K562 treated with DMSO at 1 percent for 4 hours (cell line): ENCODE data around the gene PHYHIPL. TPM values are rescaled to one million over a fixed set of nuclear protein-coding genes. Genes with fewer than 3 reads are reported as not detected.

Experiments
- total RNA-seq: library from RNA; unstranded; fragments of 300-600 nt; gene quantifications from 2 replicates; pipeline ENCODE4 v1.2.3, GENCODE V29; 2022; ENCODE audit not compliant: insufficient read depth

The PHYHIPL gene
- not detected in 2 replicates for total RNA-seq

GRCh38 chr10:59176241-59177030, at the start of gene PHYHIPL:
Gene PHYHIPL (plus strand): TSS chr10:59176643. CDS start chr10:59176854, 211 bp downstream.

Other genes starting within 250 kb of the PHYHIPL start
- gene FAM13C, start 185.9 kb downstream of the PHYHIPL start, total RNA-seq, result not detected in 2 replicates